Raji (cell line): ENCODE data around the gene TSPAN32.

ENCODE experiments used
- POLR2A ChIP-seq: IDR thresholded peaks from 2 replicates; pipeline ENCODE4 v1.6.1; 2011; ENCODE audit warnings: low read depth, low read length, control low read depth; ENCODE audit not compliant: insufficient read depth

Gene TSPAN32

DNA sequence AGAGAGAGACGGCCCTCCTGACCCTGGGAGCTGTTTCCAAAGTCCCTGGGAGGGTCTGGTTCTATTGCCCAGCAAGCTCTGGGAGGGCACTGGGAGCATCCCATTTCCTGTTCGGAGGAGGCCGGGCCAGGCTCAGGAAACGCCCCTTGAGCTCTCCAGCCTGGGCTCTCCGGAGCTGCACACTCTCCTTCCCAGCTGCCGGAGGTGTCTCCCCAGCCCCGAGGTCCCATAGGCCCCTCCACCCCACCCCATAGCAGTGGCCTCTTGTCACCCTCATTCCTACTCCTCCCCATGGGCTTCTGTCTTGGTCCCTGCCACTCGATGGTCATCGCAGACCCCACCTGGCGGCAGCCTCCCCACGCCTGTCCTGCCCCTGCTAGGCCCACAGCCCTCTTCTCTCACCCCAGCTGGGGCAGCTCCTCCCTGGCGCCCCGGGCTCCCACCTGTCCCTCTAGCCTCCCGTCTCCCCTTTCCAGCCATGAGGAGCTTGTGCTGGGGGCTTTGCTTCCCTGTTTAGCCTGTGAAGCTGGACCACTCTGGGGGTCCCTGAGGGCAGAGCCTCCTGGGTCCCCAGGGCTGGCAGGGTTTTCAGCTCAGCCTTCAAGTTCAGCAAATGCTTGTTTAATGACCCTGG, 2.8 kb downstream of the TSPAN32 start:
- TF ChIP-seq POLR2A, result no peak

DNA sequence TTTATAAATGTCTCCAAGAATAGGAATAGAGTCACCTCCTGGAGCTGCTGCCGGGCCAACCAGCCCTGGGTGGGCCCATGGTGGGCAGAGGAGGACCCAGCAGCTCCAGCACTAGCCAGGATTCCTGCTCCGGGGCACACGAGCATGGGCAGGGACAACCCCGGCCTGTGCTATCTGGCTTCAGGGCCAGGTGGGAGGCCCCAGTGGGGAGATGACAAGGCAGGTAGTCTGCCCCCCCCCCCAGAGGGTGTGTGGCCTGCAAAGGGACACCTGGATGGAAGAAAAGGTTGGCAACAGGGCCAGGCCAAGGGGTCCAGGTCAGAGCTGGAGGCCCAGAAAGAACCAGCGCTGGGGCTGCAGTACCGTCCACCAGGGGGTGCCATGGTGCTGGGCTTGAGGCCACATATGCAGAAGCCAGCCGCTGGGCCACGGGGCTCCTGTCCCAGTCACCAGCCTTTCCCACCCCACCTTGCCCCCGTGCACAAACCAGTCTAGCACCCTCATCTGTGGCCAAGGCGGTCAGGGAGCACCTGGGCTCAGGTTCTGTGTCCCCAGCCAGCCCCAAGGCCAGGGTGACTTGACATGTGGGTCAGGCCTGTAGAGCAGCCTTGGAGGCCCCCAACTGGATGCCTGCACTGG, 3.4 kb downstream of the TSPAN32 start:
- TF ChIP-seq POLR2A, result no peak

DNA sequence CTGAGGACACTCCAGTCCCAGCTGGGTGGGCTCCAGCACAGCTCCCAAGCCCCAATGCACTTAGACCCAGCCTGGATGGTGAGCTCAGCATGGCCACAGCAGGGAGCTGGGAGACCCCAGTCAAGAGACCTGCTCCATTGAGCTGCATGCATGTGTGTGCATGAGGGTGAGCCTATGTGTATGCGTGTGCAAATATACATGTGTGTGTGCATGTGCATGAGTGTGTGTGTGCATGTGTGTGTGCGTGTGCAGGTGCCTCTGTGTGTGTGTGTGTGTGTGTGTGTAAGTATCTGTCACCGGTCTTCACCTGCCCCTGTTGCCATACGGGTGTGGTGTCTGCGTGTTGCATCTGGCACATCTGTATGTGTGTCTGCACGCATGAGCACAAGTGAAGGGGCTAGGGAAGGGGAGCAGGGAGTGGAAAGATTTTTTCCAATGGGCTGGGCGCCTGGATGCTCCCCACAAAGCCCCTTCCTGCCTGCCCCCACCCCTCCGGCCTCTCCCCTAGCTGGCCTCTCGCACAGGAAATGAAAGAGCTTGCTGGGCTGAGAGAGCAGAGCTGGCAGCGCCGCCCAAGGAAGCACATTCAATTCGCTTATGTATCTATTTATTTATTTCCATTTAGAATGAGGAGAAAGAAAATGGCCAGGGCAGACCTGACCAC, 4.1 kb downstream of the TSPAN32 start:
- TF ChIP-seq POLR2A, result no peak

DNA sequence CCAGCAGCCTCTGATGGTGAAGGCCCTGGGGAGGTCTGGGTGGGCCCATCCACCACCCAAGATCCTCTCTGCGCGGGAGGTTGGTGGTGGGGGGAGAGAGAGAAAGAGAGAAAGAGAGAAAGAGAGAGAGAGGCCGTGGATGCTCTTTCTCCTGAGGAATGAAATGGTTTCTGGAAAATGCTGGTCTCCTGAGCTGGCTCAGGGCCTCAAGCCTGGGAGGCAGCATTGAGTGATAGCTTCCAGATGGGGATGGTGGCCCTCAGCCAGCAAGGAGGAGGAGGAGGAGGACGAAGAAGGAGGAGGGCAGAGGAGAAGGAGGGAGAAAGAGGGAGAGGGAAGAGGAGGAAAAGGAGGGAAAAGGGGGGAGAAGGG, 4.6 kb downstream of the TSPAN32 start:
- no peak for TF ChIP-seq POLR2A

DNA sequence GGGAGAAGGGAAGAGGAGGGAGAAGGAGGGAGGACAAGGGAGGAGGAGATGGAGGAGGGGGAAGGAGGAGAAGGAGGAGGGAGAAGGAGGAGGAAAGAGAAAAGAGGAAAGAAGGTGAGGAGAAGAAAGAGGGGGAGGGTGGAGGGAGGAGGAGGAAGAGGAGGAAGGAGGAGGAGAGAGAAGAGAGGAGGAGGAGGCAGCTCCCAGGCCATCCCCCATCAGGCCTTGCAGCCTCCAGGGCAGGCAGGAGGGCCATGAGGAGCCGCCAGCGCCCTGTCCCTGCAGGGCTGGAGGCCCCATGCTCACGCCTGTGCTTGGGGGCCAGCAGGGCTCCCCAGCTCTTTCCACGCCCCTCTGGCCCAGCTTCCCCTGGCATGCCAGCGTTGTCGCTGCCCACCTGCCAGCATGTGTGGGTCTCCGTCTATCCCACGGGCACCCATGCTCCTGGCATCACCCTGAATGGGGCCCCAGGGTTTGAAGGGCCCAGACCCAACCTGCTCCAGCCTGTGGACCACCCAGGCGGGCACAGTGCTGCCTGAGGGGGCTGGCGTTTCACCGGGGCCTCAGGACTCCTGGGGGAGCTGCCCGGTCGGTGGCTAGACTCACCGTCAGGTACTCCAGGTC, 5.2 kb downstream of the TSPAN32 start:
- TF ChIP-seq POLR2A, result no peak

DNA sequence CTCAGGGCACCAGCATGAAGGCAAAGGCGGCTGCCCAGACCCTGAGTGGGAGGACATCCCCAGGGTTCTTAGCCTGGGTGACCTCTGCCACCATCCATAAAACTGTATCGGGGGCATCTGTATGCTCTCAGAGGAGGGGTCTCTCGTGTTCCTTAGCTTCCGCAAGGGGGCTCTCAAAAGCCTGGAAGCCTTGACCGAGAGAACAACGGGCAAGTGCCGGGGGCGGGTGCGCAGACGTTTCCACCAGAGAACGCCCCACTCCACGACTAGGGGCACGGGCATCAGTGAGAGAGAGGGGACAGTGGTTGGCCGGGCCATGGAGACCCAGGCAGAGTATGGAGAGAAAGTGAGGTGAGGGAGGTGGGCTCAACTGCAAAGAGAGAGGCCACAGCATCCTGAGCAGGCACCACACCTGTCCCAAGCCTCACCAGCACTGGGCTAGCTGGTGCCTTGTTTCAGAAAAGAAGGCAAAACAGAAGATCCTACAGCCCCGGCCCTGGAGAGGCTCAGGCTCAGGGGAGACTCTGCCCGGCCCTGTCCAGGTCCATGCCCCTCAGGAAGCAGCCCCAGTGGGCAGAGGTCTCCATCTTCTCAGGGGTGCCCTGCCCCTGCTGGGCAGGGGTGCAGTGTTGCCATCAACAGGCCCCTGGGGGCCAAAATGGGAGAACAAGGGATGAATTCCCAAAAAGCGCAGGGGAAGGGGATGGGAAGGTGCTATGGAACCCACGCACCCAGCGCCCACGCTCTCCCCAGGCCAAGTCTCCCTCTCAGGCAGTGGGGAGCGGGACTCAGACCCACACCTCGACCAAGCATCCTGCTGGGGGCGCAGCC, 5.9 kb downstream of the TSPAN32 start:
- TF ChIP-seq POLR2A, result no peak

DNA sequence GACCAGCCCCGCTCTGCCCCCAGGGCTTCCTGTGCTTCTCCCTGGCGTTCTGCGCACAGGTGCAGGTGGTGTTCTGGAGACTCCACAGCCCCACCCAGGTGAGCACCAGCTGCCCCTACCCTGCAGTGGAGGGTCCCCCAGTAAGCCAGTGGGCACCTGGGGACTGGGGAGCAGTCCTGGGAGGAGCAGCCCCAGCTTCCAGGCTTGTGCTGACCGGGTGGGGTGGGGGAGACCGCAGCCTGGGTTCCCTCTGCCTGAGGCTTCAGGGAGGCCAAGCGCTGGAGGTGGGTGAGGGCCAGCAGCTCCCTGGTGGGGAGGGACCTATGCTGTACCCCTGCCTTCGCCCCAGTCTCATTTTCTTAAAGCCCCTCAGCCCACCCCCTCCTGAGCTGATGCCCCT, 6.9 kb downstream of the TSPAN32 start:
- no peak for TF ChIP-seq POLR2A

DNA sequence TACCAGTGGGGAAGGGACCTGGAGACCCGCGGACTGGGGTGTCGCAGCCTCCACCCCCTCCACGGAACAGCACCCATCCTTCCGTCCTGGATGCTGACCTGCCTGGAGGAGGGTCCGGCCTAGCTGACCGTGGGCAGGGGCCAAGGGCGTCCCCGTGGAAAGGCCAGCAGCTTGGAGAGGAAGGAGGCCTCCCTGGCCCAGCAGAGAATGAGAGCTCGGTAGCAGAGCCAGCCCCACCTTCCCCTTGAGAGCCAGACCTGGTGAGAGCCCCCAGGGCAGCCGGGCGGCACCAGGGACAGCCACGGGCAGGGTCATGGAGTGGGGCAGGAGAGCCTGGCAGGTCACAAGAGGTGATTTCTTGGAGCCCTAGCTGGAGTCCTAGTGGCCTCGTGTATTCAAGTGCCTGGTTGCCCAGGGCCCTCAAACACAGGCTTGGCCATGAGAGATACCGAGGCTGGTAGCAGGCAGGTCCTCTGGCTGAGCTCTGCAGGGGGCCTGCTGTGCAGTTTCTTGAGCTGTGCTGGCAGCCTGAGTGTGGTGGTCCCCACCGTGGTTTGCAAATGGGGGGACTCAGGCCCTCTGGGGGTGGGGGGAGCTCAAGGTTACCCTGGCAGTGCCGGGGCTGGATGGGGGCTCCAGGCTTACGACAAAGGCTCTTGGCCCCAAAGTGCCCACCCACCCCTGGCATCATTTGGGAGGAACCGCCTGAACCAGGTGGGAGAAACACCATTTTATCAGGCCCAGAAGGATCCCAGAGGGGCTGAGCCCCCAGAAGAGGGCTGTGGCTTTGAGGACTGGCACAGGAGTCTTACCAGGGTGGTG, 7.6 kb downstream of the TSPAN32 start:
- TF ChIP-seq POLR2A, result no peak

DNA sequence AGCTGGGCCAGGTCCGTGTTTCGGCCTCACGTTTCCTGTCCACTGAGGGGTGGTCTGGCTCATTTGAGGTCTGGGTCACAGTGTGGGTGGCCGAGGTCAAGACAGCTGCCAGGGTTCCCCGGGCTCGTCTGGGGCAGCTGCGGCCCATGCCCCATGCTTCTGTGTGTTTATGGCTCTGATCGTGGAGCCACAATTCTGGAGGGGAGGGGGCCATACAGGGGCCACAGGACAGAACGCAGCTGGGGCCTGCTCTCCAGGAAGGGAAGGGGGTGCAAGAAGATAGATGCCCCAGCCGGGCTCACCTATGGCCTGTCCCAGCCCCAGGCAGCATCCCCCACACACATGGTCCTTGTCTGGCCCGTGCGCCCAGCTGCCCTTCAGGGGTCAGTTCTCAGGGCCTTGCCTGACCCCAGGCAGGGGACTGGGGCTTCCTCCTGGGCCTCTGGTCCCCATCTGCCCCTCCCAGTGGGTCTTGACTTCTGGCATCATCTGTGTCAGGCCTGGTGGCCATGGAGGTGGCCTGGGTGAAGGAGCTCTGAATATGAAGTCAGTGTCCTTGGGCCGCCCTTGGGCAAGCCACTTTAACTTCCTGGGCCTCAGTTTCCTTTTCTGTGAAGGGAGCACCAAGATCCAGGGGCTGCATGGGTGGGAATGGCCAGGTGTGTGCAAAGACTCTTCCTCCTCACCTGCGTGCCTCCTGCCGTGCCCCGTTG, 8.4 kb downstream of the TSPAN32 start:
- TF ChIP-seq POLR2A, result no peak

DNA sequence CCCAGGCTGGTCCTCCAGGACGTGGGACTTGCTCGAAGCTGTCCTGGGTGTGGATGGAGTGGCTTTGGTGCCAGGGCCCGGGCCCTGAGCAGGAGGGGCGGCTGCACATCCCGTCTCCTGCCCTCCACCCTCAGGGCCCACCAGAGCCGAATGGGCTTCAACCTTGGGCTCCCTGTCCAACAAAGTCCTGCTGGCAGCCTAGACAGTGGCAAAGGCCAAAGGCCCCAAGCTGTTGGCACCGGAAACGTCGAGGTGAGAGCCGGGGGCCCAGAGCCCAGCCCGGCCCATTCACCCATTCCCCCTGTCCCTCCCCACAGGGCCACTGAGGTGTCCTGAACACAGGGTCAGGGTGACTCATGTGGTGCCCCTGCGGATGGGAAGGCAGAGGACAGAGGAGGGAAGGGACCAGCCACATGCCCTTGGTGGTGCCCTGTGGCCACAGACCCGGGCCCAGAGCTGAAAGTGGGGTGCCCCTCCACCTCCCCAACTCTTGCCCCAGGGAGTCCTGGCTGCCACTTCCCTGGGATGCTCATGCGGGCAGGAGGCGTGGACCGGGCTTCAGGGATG, 9.1 kb downstream of the TSPAN32 start:
- no peak for TF ChIP-seq POLR2A

DNA sequence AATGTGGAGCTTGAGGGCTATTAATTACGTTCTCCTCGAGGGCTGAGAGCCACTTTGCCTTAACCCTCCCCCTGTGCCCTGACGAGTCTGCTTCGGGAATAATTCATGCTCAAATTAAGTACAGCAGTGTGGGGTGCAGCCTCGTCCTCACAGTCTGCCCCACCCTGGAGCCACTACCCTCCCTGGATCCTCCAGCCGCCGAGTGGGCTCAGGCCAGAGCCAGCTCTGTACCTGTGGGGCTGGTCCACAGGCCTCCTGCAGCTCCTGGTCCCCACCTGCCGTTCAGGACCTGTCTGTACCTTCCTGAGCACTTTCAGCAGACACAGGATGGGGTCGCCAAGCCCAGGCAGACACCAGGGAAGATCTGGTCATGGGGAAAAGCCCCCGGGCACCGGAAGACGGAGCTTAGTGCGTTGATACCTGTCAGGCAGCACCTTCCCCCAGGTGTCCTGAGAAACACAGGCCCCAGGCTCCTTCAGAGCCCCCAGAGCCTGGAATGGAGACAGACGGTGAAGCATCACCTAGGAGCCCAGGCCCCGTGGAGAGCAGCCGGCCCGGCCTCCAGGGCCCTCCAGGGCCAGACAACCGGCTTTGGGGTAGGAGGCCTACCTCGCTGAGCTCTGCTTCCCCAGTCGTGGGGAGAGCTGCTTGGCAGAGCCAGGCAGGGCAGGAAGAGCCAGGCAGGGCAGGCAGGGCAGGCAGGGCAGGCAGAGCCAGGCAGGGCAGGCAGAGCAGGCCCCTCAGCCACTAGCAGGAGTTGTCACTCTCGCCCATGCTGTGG, 9.7 kb downstream of the TSPAN32 start:
- no peak for TF ChIP-seq POLR2A

DNA sequence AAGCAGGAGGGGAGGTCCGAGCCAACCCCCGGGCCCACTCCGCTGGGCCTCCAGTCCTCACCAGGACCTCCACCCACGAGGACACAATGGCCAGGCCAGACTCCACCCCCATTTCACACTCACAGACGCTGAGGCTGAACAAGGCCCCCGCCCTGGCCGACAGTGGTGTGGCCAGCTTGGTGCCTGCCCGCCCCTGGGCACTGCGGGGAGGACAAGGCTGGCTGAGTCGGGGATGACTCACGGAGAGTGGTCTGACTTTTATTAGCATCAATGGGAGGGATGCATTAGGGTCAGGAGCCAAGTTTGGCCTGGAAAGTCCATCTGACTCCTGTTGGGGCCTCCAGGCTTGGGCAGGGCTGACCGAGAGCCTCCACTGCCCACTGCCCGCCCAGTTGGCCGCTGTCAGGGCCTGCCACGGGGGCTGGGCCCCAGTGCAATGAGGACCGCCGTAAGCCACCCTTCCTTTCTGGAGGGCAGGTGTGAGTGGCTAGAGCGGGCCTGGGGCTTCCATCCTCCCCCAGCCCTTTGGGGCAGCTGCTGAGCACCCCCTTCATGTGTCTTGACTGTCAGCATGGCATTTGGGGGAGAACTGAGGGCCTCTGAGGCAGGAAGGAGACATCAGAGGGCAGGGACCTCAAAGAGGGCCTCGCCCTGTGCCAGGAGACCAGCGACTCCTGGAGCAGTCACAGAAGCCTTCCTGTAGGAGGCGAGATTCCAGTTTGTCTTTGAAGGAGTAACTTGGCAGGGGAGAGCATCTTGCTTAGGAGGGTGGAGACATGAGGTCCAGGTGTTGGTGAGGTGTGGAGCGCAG, 10.6 kb downstream of the TSPAN32 start:
- no peak for TF ChIP-seq POLR2A
